ENCODE data around the gene BTN3A1.

The BTN3A1 gene

GRCh38 chr6:26379292-26379691 lies 22.8 kb upstream of the BTN3A1 start:
- no peak for DNase-seq (ENCODE audit: low read depth, low spot score)

DNA sequence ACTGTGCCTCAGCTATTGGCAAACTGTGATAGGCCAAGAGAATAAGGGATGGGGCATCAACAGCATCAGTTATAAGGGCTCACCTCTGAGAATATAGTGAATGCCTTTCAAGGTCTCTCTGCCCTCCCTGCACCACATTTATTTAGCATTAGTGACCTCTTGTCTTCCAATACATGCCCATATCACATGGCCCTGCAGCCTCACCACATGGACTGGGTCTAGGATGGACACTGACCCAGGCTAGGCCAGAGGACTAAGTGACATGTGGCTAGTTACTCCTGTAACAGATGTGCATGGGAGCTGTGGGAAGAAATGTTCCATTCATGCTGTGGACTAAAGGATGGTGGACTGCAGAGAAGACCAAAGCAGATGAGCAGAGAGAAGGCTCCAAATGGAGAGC lies 22.3 kb upstream of the BTN3A1 start:
- DNase-seq (ENCODE audit: low read depth, low spot score), result no peak

- DNase-seq (ENCODE audit: low read depth, low spot score), result no peak
Observed at GRCh38 chr6:26380256-26380655, 21.8 kb upstream of the BTN3A1 start.

- no peak for DNase-seq (ENCODE audit: low read depth, low spot score)
Observed at GRCh38 chr6:26382121-26382520, 20.0 kb upstream of the BTN3A1 start.

DNA sequence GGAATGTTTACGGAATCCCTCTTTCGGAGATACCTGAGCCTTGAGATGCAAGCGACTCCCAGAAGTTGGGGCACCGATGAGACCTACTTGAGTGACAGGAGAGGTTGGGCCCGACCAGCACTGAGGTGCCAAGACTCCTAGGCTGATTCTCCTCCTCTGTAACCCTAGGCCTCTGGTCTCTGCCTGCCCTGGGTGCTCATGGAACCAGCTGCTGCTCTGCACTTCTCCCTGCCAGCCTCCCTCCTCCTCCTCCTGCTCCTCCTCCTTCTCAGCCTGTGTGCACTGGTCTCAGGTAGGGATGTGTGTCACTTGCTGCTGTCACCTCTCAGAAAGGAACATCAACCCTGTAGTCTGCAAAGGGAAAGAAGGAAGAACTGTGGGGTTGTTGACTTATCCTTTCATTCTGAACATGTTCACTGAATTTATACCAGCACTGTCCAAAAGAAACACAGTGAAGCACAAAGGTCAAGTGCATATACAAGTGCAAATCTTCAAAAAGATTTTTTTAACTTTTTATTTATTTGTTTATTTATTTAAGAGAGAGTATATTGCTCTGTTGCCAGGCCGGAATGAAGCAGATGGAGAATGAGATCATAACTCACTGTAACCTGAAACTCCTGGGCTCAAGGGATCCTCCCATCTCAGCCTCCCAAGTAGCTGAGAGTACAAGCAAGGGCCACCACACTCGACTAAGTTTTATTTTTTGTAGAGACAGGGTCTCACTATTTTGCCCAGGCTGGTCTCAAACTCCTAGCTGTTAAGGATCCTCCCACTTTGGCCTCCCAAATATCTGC lies 18.3 kb upstream of the BTN3A1 start:
- no peak for DNase-seq (ENCODE audit: low read depth, low spot score)

- DNase-seq (ENCODE audit: low read depth, low spot score), result no peak
Observed at GRCh38 chr6:26385734-26386125, 16.3 kb upstream of the BTN3A1 start.

GRCh38 chr6:26387565-26387964 lies 14.5 kb upstream of the BTN3A1 start:
- DNase-seq (ENCODE audit: low read depth, low spot score), result no peak

DNA sequence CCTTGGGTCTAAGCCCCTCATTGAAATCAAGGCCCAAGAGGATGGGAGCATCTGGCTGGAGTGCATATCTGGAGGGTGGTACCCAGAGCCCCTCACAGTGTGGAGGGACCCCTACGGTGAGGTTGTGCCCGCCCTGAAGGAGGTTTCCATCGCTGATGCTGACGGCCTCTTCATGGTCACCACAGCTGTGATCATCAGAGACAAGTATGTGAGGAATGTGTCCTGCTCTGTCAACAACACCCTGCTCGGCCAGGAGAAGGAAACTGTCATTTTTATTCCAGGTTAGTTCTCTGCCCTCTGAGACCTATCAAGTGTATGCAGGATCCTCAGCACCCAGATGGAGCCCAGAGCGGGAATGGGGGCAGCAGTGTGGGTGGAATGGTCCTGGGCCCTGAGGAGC lies 14.1 kb upstream of the BTN3A1 start:
- no peak for DNase-seq (ENCODE audit: low read depth, low spot score)

DNA sequence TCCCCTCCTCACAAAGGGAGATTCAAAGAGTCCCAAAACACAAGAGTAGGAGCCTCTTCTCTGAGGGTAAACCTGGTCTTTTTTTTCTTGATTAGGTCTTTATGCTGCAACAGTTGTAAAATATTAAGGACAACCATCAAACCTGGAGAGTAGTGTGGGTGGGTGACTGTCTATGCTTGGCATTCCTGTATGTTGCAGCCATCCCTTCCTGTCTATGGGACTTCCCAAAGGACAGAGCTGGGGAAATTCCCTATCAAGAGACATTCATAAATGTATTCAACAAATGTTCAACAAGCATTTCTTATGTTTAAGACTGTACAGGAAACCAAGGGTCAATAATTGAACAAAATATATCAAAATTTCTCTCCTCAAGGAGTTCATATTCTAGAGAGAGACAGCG lies 13.6 kb upstream of the BTN3A1 start:
- no peak for DNase-seq (ENCODE audit: low read depth, low spot score)

GRCh38 chr6:26389349-26389894 lies 12.7 kb upstream of the BTN3A1 start:
- DNase-seq (ENCODE audit: low read depth, low spot score), result no peak

- no peak for DNase-seq (ENCODE audit: low read depth, low spot score)
Observed at GRCh38 chr6:26390531-26390930, 11.5 kb upstream of the BTN3A1 start.

DNA sequence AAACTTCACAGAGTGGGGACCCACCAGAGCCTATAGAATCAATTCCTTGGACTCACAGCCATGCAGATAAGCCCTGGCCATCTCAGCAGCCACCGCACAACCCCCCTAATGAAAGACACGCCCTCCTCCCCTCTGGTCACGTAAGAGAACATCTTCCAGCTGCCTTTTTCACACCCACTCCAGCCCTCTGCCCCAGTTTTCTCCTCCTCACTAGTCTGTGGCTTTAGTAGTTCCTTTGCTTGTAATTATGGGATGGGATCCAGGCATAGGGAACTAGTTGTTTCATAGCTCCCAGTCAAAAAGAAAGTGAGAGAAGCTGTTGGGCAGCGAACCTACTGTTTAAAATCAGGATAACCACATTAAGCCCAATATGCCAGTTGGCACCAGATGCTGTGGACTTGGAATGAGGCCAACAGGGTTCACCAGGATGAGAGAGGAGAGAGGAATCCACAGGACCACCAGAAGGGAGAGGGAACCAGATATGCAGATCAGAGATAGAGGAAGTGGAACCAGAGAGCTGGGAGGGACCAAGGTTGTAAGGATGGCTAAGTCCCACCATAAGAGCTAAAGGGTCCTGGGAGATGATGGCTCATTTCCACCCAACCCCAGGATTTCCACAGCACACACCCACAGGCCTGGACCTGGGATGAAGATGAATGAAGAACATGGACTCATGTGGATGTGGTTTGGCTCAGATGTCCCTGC lies 9.0 kb upstream of the BTN3A1 start:
- DNase-seq (ENCODE audit: low read depth, low spot score), result no peak

GRCh38 chr6:26394289-26394688 lies 7.8 kb upstream of the BTN3A1 start:
- no peak for DNase-seq (ENCODE audit: low read depth, low spot score)

DNA sequence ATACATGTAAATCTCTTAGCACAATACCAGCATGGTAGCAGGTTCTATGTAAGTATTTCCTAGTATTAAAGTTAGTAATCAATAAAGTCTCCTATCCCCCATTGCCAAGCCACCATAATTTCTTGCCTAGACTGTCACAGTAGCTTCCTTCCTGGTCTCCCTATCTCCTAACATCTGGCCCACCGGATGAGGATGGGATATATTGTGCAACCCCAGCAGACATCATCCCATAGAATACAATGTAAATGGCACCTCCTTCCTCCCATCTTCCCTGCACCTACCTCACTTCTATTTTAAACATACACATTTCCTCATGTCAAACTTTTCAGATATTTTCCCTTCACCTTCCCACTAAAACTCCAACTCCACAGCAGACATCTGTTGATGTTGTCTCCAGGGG lies 3.5 kb upstream of the BTN3A1 start:
- DNase-seq (ENCODE audit: low read depth, low spot score), result no peak

DNA sequence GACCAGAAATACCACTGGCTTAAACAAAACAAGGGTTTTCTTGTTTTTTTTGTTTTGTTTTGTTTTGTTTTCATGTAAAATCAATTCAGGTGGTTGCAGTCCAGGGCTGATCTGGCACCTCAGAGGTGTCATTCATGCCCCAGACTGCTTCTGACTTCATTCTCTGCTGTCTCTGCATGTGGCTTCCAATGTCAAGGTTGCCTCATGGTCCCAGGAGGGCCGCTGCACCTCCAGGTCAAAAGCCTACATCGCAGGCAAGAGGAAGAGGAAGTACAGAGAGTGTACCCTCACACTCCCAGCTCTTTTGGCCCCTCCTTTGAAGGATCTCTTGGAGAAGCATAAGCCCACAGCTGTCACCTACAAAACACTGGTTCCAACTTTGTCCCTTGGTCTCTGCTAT lies 1.4 kb upstream of the BTN3A1 start:
- DNase-seq (ENCODE audit: low read depth, low spot score), result no peak

- no peak for DNase-seq (ENCODE audit: low read depth, low spot score)
Observed at GRCh38 chr6:26401389-26401986, 587 bp upstream of the BTN3A1 start.

DNA sequence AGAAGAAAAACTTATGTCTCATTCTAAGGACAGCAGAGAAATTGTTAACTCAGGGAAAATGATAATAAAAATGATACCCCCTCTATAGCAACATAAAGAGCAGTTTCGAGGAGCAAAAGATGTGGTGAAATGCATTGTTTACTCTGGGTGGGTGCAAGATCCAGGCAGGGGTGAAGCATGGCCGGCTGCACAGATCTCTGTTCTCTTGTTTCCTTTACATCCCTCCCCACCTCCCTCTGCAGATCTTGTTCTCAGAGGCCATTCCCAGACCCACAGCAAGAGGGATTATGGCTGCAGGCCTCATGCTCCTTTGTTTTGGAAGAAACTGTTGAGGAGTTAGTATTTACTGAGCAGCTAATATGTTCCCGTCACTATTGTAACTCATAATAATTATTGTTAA lies 1.8 kb downstream of the BTN3A1 start:
- DNase-seq (ENCODE audit: low read depth, low spot score), result no peak

DNA sequence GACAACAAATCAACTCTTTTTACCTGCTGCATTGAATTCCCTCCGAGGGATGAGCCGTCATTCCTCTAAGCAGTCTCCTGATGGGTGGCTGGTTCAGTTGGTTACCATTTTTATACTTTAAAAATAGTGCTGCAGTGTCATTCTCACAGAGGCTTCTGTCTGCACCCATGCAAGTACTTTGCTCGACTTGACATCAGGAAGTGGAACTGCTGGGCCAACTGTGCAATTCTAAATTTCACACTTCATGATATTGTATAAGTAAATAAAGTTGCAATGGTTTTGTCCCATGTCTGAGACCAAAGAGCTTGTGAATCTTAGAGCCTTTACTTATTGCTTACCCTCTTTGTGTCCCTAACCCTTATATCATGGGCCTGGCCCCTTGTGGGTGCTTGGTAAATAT lies 2.5 kb downstream of the BTN3A1 start:
- no peak for DNase-seq (ENCODE audit: low read depth, low spot score)

DNA sequence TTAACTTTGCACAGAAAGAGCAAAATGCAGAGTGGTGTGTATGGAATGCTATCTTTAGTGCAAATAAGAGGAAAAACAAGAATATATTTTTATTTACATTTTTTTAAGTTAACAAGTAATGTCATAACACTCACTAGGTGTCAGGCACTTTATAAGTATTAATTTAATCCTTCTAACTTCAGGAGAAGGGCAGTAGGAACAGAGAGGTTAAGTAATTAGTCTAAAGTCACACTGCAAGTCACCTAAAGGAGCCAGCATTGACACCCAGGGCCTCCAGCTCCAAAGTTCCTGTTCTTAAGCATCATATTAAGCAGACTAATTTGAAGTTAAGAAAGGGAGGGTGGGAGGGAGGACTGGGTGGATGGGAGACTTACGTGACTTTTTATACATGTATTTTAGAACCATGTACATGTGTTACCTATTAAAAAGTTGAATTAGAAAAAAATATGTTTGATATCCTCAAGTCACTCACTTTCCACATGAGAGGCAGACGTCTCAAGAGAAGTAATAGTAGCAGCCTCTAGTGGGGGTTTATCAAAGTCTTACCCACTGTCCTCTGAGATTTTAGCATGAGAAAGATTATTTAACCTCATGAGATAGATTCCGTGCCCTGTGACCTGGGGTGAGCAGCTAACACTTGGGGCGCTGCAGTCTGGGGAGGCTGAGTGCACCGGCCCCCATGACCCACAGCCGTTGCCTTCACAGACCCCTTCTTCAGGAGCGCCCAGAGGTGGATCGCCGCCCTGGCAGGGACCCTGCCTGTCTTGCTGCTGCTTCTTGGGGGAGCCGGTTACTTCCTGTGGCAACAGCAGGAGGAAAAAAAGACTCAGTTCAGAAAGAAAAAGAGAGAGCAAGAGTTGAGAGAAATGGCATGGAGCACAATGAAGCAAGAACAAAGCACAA lies 7.0 kb downstream of the BTN3A1 start:
- no peak for DNase-seq (ENCODE audit: low read depth, low spot score)

- DNase-seq (ENCODE audit: low read depth, low spot score), result no peak
Observed at GRCh38 chr6:26411751-26412150, 9.7 kb downstream of the BTN3A1 start.

DNA sequence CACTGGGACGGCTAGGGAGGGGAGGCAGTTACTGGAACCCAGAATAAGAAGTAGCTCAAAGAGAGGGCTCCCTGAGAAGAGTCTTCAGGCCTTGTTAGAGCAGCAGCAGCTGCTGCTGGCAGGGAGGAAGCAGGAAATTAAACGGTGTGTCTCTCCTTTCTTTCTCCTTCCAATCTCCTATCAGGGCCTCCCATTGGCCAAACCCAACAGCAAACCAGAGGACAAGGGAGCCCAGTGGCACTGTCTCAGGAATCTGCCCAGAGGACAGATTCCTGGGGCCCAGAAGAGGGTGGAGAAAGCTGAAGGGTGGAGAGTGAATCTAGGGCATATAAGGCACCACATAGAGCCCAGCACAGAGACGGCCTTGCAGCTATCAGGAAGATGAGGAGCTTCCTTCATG lies 10.2 kb downstream of the BTN3A1 start:
- no peak for DNase-seq (ENCODE audit: low read depth, low spot score)

- no peak for DNase-seq (ENCODE audit: low read depth, low spot score)
Observed at GRCh38 chr6:26412954-26413353, 10.9 kb downstream of the BTN3A1 start.
